A172 (cell line): ENCODE results near the gene UST. TPM values are rescaled to one million over a fixed set of nuclear protein-coding genes. Genes with fewer than 3 reads are reported as not detected.

ENCODE experiments used
- DNase-seq: peaks from one replicate; pipeline ENCODE4 v3.0.0-alpha.2; 2015; ENCODE audit warnings: low spot score
- total RNA-seq: library from RNA; depleted of rRNA; stranded (reverse); fragments of >200 nt; shearing (Covaris generic); gene quantifications from 2 replicates; pipeline ENCODE4 v1.2.3, GENCODE V29; 2014

UST gene
- total RNA-seq, 1 experiment from 2014 or later, result 2.6 TPM

DNA sequence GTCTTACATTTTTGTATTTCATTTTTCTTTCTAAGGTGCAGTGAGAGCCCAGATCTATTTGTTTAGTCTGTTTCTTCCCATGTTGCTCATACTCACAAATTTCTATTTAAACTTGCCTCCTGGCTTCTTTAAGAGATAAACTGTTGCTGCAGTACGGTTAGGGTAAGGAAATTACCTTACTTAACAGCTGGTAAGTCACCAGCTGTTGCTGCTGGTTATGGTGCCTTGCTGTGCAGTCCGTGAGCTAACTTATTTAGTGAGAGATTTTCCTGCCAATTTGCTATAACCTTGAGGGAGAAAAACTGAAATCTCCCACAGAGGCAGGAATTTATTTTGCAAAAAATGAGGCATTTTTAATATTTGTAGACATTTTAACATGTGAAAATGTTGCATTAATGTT is 261.0 kb downstream of the UST start:
- DNase-seq, result no peak

DNA sequence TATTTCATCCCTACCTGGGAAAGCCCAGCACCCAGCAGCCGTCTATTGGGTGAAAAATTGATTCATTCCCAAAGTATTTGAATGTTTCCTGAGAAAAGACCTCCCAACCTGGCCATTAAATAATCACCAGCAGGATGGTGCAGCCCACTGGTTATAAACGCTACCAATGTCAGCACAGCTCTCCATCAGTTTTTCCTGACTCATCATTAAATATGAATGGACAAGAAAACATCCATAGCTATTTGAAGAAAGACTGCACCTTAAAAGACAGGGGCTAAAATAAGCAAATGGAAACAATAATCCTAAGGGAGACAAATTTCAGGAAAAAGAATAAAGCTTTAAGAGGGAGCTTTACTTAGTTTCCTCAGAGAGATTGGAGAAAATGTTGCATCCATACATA is 261.9 kb downstream of the UST start:
- DNase-seq, result no peak

DNA sequence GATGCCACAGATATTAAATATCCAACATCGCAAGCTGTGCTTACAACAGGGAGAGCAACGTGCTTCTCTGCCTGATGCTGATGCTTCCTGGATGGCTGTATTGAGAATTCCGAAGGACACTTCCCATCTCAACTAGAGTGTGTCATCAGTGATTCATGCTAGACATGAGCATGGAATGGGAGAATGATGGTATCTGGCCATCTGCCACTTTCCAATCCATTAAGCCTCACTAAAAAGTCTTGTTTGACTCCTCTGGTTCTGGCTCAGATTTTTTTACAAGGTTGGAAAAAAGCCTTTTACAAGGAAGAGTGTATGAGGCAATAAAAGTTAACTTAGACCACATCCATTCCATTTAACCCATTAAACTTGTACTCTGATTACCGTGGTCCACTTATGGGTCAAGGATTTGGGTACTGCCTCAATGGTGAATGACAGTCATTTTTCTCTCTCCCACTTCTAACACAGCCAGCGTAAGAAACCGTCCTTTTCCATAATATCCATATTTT is 265.3 kb downstream of the UST start:
- peak; percentile 97 for DNase-seq

DNA sequence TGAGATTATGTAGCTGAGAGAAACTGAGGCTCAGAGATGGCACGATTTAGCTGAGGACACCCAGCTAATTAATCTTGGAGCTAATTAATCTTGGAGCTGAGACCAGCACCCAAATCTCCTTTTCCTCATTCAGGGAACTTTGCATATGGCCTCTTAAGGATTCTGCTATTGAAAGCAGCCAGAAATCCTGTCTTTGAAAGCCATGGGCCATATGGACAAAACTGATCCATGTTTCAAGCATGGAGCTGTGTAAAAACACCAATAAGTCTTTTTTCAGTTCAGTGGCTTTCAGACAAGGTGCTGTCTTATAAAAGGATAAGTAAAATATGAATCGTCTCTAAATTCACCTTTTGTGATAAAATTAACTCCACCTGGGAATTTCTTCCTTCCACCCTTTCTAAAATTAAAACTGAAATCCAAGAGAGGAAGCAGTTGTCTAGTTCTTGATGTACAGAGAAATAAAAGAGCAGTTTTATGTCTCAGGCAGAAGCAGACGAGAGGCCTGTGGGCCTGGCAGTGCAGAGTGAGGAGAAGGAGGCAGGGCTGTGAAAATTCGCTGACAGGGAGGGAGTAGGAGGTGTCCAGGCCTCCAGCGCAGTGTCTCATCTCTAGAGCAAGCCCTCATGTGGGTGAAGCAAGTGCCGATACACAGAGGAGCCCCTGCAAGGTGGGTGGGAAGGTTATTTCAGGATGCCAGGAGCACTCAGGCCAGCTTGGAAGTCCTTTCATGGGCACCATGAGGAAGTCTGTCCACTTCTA is 266.9 kb downstream of the UST start:
- no peak for DNase-seq

DNA sequence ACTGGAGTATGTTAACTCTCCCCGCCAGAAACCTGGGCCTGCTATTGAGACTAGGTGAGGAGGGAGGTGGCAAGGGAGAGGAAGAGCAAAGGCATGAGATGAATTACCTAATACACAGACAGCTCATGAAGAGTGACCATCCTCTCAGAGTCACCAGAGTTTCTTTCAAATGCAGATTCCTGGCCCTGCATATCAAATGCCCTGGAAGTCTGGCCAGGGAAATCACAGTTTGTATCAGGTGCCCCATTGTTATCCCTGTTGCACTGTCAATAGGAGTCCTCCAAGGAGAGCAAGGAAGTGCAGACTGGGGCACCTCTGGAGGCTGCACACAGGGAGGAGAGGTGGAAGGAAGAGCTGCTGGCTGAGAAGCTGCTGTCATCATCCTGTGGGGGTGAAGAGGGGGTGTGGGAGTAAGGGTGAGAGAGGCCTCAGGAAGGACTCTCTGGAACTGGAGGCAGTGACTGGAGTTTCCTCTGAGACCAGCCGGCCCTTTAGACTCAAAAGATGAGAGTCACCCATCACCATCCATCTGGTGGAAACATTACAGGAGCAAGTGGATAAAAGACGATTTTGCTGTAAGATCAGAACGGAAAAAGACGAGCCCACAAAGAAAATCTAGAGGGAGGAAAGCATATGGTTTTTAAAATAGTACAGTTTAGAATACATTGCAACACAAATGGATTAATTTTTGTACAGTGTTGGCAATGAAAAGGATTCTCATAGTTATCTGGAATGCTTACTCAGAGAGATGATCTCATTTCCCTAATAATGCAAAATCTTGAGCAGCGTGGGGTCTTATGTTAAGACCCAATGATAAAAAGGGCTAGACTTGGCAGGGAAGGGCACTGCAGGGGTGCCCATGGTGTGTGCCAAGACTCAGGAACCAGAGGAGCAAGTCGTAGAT is 268.1 kb downstream of the UST start:
- DNase-seq, result peak; percentile 34

DNA sequence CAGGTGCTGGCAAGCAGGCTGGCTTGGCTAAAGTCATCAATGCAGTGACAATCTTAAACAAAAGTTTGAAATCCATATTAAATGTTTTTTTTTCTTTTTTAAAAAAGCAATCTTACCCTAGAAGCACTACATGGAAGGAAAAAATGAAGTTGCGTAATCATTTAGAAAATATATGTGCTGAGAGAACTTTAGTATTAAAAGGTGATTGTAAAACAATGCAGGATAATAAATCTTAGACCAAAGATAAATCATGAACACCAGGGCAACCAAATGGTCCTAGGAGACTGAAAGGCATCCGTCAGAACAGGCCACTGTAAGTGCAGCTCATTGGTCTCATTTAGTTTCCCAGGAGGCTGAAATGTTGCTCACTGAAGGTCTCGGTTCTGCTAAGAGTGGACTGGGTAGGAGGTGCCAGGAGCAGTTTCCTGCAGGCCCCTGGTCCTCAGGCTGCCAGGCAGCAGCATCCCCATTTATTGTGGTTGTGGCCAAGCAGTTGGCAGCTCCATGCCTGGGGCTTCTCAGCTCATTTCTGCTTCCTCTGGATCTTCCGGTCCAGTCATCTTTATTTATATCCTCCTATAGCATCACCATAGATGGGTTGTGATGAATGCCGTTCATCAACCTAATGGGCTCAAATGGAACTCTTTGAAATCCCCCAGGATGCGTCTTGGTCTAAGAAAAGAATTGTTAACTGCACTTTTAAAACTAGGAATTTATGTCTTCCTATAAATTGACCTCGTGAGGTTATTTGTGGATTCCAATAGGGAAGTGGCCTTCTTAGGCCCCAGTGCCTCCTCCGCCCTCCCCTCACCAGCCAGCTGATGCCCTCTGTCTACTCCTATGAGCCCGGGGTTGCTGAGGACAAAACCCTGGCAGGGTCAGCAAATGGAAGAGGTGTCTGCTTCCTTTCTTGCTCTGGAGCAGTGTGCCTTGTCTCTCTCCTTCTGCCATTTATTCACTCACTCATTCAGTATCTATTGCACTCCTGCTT is 269.0 kb downstream of the UST start:
- peak; percentile 83 for DNase-seq

DNA sequence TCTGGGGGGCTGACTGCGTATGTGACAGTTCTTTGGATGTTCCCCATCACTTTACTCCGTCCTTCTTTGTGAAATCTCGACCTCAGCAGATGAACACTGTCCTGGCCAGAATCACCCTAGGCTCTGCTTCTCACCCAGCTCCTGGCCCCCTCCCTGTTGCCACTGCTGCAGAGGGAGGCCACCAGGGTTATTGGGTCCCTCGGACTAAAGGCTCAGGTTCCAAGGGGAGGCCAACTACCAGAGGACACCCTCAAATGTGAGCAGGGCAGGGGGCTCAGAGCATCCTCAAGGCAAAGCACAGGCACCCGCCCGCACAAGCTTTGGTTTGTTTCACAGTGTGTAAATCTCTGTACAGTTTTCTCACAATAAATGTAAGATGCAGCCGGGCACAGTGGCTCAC is 269.9 kb downstream of the UST start:
- DNase-seq, result no peak

DNA sequence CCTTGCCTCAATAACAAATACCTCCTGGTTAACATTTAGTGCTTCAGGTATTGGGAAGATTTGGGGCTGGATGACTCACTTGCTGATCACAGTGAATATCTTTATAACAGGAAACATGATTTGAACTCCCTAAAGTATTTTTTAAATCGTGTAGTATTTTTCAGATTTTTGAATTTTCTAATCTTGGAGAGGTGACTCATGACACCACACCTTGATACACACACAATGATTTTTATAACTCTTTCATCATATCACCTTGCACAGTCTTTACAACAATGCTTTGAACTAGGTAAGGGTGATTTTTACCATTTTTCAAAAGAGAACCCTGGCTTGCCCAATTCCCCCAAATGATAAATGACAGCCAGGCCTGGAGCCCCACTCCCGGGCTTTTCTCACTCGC is 273.5 kb downstream of the UST start:
- no peak for DNase-seq

DNA sequence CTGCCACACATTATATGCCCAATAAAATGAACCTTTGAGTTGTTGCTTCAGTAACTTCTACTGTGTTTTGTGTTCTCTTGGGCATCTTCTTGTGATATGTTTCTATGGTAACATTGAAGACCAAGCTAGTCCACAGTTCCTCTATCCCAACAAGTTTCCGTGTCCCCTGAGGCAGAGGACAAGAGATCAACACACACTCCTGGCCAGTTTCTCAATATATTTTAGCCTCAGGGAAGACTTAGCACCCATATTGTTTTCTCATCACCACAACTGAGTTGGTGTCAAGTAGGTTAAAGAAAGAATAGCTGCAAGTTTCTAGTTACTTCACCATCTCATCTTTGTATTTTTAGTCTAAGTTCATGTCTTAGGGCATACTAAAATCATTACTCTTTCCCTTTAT is 277.5 kb downstream of the UST start:
- DNase-seq, result no peak

DNA sequence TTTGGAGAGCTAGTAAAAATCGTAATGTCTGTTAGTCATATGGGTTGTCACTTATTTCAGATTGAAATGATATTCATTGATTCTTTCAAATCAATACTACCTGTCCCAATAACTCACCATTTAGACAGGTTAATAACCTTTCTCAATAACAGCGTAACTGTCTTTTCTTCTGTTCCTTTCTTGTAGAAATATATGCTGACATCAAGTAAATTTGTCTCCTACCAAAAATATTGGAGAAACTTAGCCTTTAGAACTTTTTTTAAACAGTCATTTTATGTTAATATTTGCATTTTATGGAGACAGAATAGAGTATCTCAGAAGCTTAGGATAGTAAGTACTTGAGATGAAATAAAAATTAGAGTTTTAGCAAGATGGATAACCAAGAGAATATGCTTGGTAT is 278.2 kb downstream of the UST start:
- no peak for DNase-seq

DNA sequence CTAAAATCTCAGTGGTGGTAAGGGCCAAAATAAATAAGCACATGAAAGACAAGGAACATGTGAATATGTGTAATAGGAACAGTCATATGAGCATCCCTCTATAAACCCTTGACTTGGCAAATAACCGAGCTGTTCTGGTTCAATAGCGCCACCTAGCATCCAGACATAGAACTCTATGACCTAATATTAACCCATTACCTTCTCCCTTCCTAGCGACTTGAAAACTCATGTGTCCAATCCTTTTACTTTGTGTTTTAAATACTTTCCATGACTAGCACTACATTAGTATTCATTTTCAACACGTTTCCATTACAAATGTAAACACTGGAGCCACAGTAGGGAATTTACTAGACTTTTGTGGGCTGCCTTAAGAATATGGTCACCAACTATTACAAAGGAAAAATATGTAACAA is 279.7 kb downstream of the UST start:
- peak; percentile 62 for DNase-seq

DNA sequence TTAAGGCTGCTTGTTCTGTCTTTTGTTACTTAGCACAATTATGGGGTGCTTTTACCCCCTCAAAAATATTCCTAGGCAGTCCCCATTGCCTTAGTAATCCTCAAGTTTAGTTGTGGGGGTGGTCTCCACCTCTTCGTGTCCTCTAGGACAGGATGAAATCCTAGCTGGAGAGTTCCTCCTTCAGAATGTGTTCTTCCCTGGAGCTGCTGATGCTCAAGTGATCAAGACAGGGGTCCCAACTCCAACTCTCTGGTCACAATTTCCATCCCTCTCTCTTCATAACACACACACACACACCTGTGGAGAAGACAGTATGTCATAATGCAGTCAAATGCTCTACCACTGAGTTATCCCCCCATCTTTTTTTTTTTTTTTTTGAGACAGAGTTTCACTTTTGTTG is 280.7 kb downstream of the UST start:
- DNase-seq, result no peak

DNA sequence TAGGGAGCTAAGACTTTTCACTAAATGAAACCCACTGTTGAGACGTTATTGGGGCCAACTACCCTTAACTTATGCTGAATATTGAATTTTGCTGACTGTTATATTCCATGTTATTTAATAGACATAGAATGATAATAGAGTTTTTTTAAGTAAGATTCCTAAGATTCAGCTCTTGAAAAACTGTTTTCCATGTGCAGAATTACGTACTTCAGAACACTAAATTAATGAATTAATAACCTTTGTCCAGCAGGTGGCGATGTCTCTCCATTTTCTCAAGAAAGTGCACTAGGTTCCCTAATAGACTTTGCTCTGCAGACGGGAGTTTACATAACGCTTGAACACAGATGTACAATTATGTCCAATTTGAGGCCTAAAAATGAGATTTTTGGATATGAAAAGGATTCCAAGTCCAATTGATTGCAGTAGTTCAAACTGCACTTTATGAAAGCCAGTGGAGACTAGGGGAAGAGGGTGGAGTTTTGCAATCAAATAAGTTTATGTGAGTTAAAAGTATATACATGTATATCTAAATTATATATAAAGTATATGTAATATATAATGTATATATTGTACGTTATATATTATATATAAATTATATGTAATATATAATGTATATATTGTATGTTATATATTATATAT is 282.1 kb downstream of the UST start:
- DNase-seq, result peak; percentile 76

DNA sequence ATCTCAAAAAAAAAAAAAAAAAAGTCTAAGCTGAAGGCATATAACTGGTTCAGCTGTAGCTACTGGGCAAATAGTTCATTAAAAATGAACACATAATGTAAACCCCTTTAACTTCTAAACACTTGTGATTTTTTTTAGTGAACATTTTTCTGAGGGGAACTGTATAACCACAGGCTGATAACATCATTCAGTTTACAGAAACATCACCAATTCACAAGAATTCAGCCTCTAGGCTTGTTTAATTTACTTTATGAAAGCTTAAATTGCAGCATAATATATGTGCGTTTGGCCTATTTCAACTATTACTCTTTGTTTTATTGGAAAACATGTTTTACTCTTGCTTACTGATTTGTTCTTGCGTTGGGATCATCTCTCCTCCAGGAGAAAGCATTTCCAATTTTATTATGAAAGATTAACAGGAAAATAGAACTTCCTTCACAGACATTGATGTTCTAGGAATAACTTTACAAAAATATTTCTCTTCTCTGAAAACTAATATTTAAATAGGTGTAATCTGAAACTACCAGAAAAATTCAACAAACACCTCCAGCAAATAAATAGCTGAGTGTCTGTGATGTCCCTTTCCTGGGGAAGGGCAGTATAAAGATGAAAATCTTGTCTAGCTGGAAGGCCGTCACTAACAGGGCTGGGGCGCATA is 284.5 kb downstream of the UST start:
- no peak for DNase-seq

DNA sequence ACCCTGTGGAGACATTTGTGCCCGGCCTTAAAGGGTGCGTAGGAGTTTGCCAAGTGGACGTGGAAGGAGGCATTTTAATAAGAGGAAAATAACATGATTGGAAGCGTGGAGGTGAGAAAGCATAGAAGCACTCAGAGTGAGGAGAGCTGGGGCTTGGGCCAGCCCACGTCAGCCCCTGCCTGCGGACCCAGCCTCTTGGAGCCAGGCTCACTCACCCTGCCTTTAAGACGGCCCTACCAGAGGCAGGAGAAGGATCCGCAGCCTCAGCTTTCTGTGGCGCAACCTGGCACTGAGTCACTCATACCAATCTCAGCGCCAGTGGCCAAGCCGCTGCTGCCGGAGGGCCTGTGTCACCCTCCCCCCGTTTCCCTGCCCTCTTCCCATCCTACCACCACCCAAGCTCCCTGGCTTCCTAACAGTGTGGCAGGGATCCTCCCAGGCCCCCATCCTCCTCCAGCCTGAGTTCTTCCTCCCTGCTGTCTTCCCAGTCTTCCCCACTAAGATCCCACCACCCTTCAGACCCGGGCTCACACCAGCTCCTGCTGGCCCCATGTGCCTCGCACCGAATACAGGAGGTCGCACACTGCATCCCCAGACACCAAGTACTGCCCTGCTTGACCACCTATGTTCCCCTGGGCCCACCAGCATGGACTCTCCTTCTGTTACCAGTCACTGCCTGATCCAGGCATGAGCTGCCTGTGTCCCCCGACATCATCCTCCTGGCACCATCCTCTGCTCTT is 285.2 kb downstream of the UST start:
- DNase-seq, result peak; percentile 92

DNA sequence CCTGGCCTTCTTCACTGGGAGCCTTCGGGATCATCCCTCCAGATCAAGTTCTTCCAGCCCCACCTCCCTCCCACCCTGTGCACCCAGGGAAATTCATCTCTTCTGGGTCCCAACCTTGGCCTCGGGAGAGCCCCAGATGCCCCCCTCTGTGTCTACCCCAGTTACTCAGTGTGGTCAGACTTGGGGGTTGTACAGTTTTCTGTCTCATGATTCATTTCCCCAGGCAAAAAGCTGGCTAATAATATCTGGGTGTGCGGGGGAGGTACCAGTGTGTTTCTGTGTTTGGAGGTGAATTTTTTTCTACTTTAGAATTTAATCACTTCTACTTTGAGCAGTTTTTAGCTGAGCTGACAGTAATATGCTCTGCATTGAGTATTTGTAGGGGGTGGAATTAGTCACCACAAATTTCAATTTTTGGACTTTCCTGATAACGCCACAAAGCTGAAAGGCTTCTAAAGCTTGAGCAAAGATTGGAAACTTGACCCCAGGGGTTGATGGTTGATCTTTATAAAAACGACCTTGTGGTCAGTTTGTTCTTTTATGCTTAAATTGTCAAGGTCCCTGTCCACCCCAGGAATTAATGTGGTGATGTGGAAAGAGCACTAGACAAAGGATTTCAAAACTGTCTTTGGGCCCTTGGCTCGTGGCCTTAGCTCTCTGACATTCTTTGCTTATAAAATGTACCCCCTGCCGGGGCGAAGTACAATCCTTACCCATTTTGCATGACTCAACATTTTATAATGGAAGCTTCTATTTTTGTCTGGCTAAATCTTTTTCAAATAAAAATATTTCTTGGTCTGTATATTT is 286.0 kb downstream of the UST start:
- peak; percentile 91 for DNase-seq

DNA sequence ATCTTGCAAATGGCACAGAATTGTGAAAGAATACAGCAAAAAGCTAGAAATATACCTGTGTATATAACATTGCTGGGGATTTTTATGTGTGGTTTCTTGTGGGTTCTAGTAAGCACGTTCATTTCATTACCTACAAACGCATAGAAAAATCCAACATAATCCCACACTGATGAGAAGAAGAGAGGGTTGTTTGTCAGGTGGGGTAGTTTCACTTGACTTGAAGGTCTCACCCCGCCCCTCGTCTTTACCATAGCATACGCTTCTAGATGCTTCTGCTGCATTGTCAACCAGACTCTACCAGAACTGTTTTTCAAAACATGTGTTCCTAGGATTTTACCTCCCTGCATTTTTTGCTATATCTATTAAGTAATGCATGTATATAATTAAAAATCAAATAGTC is 286.6 kb downstream of the UST start:
- DNase-seq, result no peak

DNA sequence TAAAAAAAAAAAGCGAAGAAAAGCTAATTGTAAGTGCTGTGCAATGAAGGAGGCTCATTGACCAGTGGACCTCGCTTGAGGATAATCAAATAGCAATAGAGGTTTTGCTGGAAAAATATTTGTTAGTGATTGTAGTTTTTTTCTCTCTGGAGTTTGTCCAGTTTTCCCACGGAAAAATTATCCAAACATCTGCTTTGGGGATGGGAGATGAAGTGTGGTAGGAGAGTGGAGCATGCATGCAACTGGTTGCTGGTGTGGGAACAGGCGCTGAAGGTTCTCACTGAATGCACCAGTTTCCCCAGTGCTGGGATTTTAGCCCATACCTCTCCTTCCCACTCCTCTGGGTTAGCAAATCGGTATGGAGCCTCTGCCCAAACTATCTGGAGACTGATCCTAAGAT is 288.9 kb downstream of the UST start:
- no peak for DNase-seq

DNA sequence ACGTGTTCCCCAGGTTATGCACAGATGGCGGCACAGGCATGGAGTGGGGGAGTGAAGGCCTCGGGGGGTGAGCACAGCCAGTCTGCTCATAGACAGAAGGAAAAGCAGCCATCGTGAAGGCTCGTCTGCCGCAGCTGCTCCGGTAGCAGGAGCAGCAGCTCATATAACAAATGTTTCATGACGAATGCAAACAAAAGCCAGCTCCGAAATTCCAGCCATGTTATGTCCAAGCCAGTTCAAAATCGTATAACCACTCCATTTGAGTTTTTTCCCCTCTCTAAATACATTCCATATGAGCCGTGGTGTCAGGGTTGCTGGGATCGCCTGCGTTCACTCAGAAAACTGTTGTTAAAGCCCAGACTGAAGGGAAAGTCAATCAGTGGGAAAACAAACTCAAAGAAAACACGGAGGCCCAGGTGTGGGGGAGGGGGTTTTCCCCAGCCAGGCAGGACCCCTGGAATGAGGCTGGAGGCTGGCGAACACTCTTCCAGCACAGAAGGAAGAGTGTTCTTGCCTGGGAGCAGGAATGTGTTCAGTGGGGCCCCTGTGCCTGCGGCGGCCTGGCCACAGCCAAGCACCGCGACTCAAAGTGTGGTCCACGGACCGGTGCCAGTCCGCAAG is 290.3 kb downstream of the UST start:
- DNase-seq, result no peak
